Prostate gland (tissue), 2 donors: ENCODE results near the gene PALM.

Experiments
- POLR2AphosphoS5 ChIP-seq: sonication (generic); formaldehyde crosslinking; IDR thresholded peaks from one replicate; pipeline ENCODE4 v1.6.1; 2017; ENCODE audit warnings: antibody characterized with exemption
- TF ChIP-seq, protein P1 (sequence below), 4 experiments: fragments of 200-600 bp in 2 of 4; fragments of 450-650 bp in 2 of 4; sonication (generic) in 2 of 4; IDR thresholded peaks; 1 replicate in 3 of 4; 2 replicates in 1 of 4; pipeline ENCODE4 v1.5.1; 2016 to 2019; ENCODE audit warnings: antibody characterized with exemption in 4 of 4, mild to moderate bottlenecking in 2 of 4, moderate library complexity in 2 of 4

DNA sequence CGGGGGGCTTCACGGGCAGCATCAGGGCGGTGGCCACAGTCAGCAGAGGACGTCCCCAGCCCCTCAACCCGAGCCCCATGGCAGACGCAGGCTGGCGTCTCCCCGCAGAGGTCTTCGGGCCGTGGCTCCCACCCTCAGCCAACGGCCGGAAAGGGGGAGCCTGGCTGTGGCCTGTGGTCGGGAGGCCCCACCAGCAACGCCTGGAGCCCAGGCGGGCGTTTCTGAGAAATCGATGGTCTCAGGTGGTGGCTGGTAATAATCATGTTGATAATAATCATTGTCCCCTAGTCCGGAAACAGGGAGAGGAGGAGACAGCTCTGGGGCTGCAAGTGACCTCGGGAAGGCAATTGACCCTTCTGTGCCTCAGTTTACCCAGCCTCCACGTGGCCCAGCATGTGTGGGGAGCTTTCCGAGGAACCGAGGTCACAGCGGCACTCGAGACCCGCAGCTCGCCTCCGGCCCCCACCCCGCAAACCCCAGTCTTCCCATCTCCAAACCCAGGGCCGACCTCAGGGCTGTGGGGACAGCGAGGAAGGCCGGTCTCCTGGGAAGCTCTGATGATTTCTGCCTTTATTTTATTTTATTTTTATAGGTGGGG, 13.3 kb upstream of the PALM start, which contains the start of gene PRSS57:
- TF ChIP-seq, protein P1, sequence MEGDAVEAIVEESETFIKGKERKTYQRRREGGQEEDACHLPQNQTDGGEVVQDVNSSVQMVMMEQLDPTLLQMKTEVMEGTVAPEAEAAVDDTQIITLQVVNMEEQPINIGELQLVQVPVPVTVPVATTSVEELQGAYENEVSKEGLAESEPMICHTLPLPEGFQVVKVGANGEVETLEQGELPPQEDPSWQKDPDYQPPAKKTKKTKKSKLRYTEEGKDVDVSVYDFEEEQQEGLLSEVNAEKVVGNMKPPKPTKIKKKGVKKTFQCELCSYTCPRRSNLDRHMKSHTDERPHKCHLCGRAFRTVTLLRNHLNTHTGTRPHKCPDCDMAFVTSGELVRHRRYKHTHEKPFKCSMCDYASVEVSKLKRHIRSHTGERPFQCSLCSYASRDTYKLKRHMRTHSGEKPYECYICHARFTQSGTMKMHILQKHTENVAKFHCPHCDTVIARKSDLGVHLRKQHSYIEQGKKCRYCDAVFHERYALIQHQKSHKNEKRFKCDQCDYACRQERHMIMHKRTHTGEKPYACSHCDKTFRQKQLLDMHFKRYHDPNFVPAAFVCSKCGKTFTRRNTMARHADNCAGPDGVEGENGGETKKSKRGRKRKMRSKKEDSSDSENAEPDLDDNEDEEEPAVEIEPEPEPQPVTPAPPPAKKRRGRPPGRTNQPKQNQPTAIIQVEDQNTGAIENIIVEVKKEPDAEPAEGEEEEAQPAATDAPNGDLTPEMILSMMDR (IDR thresholded peaks at IDR 0.05) = no peak
- TF ChIP-seq POLR2AphosphoS5 = no peak
